Progenitor cell of endocrine pancreas (in vitro differentiated cells): ENCODE results near the gene PDE4A. TPM values are rescaled to one million over a fixed set of nuclear protein-coding genes. Genes with fewer than 3 reads are reported as not detected.
A peak's percentile ranks its signal among the peaks of the same experiment; 100 is the strongest.

Experiments used
- DNase-seq: peaks from one replicate; pipeline ENCODE4 v3.0.0; 2021; ENCODE audit warnings: low spot score; ENCODE audit not compliant: unreplicated experiment
- H3K27ac Mint-ChIP-seq: 2 replicates; pipeline ENCODE4 v1.8.0; 2021; ENCODE audit warnings: mild to moderate bottlenecking, moderate library complexity, mixed read lengths
- H3K27me3 Mint-ChIP-seq: 2 replicates; pipeline ENCODE4 v1.8.0; 2021; ENCODE audit warnings: mixed read lengths
- H3K36me3 Mint-ChIP-seq: 2 replicates; pipeline ENCODE4 v1.8.0; 2022; ENCODE audit warnings: mixed read lengths; ENCODE audit not compliant: insufficient read depth
- H3K4me1 Mint-ChIP-seq: 2 replicates; pipeline ENCODE4 v1.8.0; 2021; ENCODE audit warnings: low read depth, mixed read lengths
- H3K4me3 Mint-ChIP-seq: 2 replicates; pipeline ENCODE4 v1.8.0; 2021; ENCODE audit warnings: low read depth, mild to moderate bottlenecking, moderate library complexity, mixed read lengths
- H3K9me3 Mint-ChIP-seq: 2 replicates; pipeline ENCODE4 v1.8.0; 2021; ENCODE audit warnings: low read depth, mixed read lengths
- total RNA-seq: library from RNA; stranded (reverse); gene quantifications from 2 replicates; pipeline ENCODE4 v1.2.1, GENCODE V29; 2021
- TF ChIP-seq, protein P1 (sequence below): fragments of 200-600 bp; sonication (generic); IDR thresholded peaks from one replicate; pipeline ENCODE4 v1.5.0; 2021; ENCODE audit warnings: antibody characterized with exemption, mild to moderate bottlenecking; ENCODE audit not compliant: unreplicated experiment

Gene PDE4A
- total RNA-seq, 1 donor from 2014 or later, result 0.72 TPM

DNA sequence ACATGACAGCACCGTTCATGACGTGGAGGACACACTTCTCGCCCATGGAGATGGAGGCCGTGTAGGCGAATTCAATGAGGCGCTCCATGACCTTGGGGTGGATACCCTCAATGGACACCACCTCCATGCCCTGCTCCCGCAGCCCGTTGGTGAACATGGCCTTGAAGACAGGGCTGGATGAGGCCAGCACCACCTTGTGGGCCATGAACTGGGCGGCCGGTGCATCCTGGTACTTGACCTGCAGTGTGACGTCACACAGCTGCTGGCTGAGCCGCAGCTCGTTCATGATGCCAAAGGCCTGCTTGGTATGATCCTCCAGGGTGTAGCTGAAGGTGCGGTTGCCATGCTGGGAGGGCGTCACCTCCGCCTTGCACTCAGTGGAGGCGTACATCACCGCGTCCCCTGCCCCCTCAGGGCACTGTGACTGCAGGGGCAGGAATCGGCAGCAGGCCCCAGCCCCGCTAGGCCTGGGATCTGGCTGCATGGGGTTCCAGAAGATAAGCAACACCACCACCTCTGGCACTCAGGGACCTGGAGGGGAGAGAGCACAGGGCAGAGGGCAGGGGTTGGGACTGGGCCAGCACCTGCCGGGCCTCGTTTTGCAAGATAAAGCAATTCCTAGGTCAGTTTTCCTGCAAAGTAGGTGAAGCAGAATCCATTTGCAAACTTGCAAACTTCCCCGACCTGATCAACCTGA lies 79.4 kb downstream of the PDE4A start:
- H3K9me3 Mint-ChIP-seq, result no peaks in the 10 kb centered on the region
- TF ChIP-seq, protein P1, sequence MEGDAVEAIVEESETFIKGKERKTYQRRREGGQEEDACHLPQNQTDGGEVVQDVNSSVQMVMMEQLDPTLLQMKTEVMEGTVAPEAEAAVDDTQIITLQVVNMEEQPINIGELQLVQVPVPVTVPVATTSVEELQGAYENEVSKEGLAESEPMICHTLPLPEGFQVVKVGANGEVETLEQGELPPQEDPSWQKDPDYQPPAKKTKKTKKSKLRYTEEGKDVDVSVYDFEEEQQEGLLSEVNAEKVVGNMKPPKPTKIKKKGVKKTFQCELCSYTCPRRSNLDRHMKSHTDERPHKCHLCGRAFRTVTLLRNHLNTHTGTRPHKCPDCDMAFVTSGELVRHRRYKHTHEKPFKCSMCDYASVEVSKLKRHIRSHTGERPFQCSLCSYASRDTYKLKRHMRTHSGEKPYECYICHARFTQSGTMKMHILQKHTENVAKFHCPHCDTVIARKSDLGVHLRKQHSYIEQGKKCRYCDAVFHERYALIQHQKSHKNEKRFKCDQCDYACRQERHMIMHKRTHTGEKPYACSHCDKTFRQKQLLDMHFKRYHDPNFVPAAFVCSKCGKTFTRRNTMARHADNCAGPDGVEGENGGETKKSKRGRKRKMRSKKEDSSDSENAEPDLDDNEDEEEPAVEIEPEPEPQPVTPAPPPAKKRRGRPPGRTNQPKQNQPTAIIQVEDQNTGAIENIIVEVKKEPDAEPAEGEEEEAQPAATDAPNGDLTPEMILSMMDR, result no peak
- DNase-seq, result no peak
- peaks cover 10% of the 10 kb centered on the region for H3K36me3 Mint-ChIP-seq
- no peaks in the 10 kb centered on the region for H3K27me3 Mint-ChIP-seq
- H3K27ac Mint-ChIP-seq, result no peak overlapping the region
- H3K4me3 Mint-ChIP-seq, result peak overlapping the region; percentile 46
- H3K4me1 Mint-ChIP-seq, result peaks cover 5% of the 10 kb centered on the region

DNA sequence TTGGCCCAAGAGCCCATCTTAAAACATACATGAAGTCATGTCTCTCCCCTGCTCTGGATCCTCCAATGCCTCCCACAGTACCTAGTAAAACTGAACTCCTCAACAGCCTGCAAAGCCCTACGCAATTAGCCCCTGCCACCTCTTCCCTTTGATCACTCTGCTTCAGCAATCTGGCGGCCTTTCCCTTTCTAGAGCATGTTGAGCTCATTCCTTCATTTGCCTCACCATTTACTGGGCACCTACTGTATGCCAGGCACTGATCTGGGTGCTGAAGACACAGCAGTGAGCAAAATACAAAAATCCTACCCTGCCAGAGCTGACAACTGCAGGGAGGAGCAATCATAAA lies 79.9 kb downstream of the PDE4A start:
- H3K9me3 Mint-ChIP-seq, result no peaks in the 10 kb centered on the region
- H3K36me3 Mint-ChIP-seq, result peaks cover 10% of the 10 kb centered on the region
- no peak overlapping the region for H3K27ac Mint-ChIP-seq
- peak overlapping the region; percentile 46 for H3K4me3 Mint-ChIP-seq
- TF ChIP-seq, protein P1, result no peak
- DNase-seq, result no peak
- H3K27me3 Mint-ChIP-seq, result no peaks in the 10 kb centered on the region
- peaks cover 5% of the 10 kb centered on the region for H3K4me1 Mint-ChIP-seq

DNA sequence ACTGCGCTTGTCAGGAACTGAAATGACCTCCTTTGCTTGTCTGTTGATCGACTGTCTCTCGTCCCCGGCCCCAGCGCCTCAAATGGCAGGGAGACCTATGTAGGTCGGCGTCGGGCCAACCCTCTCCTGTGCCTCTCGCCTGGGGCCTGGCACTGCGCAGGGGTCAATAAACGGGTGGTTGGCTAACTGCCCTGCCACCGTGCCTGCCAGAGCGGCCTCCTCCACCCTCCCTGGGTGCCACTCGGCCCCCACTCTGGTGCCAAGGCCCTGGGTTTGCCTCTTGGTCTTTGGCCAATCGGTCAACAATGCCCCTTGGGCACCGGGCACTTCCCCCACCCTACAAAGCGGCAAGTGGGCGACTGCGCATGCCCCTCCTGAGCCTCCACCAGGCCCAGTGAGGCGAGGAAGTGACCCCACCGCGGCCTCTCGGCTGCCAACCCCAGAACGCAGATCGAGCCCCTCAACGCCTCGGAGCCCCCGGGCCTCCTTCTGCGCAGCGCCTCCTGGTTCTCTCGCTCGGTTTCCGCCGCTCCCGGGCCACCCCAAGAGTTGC lies 81.7 kb downstream of the PDE4A start:
- TF ChIP-seq, protein P1, result no peak
- peak overlapping the region; percentile 93 for H3K27ac Mint-ChIP-seq
- DNase-seq, result peak; percentile 17
- H3K9me3 Mint-ChIP-seq, result no peaks in the 10 kb centered on the region
- H3K4me1 Mint-ChIP-seq, result peaks cover 5% of the 10 kb centered on the region
- H3K4me3 Mint-ChIP-seq, result peak overlapping the region; percentile 83
- no peaks in the 10 kb centered on the region for H3K27me3 Mint-ChIP-seq
- H3K36me3 Mint-ChIP-seq, result peaks cover 7% of the 10 kb centered on the region

DNA sequence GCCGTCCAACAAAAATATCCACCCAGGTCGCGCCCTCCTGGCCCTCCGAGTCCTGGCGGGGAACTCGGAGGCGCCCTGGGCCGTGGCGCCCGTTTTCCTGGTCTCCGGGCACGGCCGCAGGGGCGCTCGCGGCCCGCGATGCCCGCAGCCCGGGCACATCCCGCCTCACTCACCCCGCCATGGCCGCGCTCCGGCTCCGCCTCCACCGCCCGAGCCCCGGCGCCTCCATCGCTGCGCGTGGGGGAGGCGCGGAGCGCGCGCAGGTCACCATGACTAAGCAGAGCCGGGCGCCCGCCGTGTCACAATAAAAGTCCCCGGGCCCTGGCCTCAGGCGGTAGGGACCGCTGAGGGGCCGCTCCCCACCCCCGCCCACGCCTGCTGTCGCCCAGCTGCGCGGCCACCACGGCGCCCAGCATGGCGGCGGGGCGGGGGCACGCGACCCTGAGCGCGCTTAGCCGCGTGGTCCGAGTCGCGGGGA lies 82.2 kb downstream of the PDE4A start:
- DNase-seq, result peak; percentile 90
- TF ChIP-seq, protein P1, result peak; percentile 28
- Mint-ChIP-seq H3K9me3 (no peaks in the 10 kb centered on the region), H3K27ac (peak overlapping the region; percentile 93), H3K27me3 (no peaks in the 10 kb centered on the region), H3K4me3 (peak overlapping the region; percentile 84), H3K4me1 (peaks cover 5% of the 10 kb centered on the region), H3K36me3 (peaks cover 3% of the 10 kb centered on the region)

DNA sequence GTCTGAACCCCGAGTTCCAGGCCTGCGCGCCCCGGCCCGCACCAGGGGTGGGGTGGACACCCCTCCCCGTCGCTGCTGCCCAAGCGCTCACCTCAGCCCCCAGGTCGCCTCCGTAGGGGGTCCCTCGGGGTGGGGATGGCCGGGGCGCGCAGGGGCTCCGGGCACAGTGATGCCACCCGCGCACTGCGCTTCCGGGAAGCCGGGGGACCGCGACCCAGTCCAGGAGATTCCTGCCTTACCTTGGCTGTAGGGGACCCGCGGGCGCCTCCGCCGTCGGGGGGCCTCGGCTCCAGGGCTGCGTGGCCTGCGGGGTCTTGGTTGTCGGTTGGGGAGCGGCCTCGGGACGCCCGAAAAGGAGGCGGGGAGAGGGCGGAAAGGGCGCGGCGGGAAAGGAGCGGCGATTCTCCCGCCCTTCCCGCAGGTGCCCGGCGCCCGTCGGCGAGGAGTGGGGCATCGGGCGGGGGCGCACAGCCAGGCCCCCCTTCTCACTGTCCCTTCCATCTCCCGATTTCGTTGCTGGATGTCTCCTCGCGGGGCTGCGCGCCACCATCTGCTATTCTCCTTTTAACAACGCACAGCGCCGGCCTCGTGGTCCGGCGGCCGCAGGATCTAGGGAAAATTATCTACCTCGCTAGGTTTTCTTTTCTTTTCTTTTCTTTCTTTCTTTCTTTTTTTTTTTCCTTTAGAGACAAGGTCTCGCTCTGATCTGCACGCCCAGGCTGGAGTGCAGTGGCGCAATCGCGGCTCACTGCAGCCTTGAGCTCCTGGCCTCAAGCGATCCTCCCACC lies 82.9 kb downstream of the PDE4A start, which contains the start of gene KEAP1:
Gene KEAP1, minus strand, starts transcription at position 355 of the 788 bp plus-strand sequence. CDS start 3,323 bp downstream, outside the sequence.
- no peak for DNase-seq
- TF ChIP-seq, protein P1, result no peak
- Mint-ChIP-seq H3K9me3 (no peaks in the 10 kb centered on the region), H3K27me3 (no peaks in the 10 kb centered on the region), H3K4me3 (peak within 1 kb of the TSS; percentile 84), H3K27ac (peak within 1 kb of the TSS; percentile 96), H3K36me3 (peaks cover 3% of the 10 kb centered on the region), H3K4me1 (peaks cover 5% of the 10 kb centered on the region)
